ENCODE data around the gene PCDHB14. TPM values are rescaled to one million over a fixed set of nuclear protein-coding genes. Genes with fewer than 3 reads are reported as not detected.

Gene PCDHB14
- total RNA-seq, 2 experiments from 2014 or later: not detected

GRCh38 chr5:141250576-141250975 lies 27.4 kb downstream of the PCDHB14 start:
- Mint-ChIP-seq H3K36me3 (ENCODE audit: low read depth) (peaks cover 15% of the 10 kb centered on the region), H3K27me3 (ENCODE audit: low read depth) (peaks cover 7% of the 10 kb centered on the region), H3K27ac (no peak overlapping the region), H3K4me1 (ENCODE audit: low read depth) (no peaks in the 10 kb centered on the region), H3K9me3 (peaks cover 57% of the 10 kb centered on the region), H3K4me3 (no peak overlapping the region)
- CTCF ChIA-PET: interaction anchor here (0.6 kb wide), 1 partner anchor 979 kb away, joined by 5 read pairs; no protein-coding TSS in a partner anchor
- DNase-seq: no peak
- intact Hi-C loops (cut with micrococcal nuclease): no loop called here

- Mint-ChIP-seq H3K27me3 (ENCODE audit: low read depth) (no peaks in the 10 kb centered on the region), H3K9me3 (peaks cover 68% of the 10 kb centered on the region), H3K4me1 (ENCODE audit: low read depth) (no peaks in the 10 kb centered on the region), H3K27ac (no peak overlapping the region), H3K4me3 (no peak overlapping the region), H3K36me3 (ENCODE audit: low read depth) (peaks cover 34% of the 10 kb centered on the region)
- CTCF ChIA-PET: no interaction called here
- no peak for DNase-seq
- intact Hi-C loops (cut with micrococcal nuclease): no loop called here
Measured at GRCh38 chr5:141258464-141258863, 35.3 kb downstream of the PCDHB14 start.

- H3K36me3 Mint-ChIP-seq (ENCODE audit: low read depth): peaks cover 35% of the 10 kb centered on the region
- CTCF ChIA-PET: no interaction called here
- intact Hi-C loops (cut with micrococcal nuclease): no loop called here
Measured at GRCh38 chr5:141258948-141259347, 35.8 kb downstream of the PCDHB14 start.

GRCh38 chr5:141260458-141261237 lies 37.5 kb downstream of the PCDHB14 start:
- no peaks in the 10 kb centered on the region for H3K4me1 Mint-ChIP-seq (ENCODE audit: low read depth)
- H3K9me3 Mint-ChIP-seq: peaks cover 70% of the 10 kb centered on the region
- H3K27ac Mint-ChIP-seq: no peak overlapping the region
- no peak for DNase-seq
- H3K4me3 Mint-ChIP-seq: no peak overlapping the region
- CTCF ChIA-PET: no interaction called here
- H3K27me3 Mint-ChIP-seq (ENCODE audit: low read depth): no peaks in the 10 kb centered on the region
- intact Hi-C loops (cut with micrococcal nuclease): no loop called here
- H3K36me3 Mint-ChIP-seq (ENCODE audit: low read depth): peaks cover 33% of the 10 kb centered on the region

More at GRCh38 chr5:141258948-141259347, 35.8 kb downstream of the PCDHB14 start:
- Mint-ChIP-seq H3K9me3 (peaks cover 72% of the 10 kb centered on the region), H3K4me3 (no peak overlapping the region), H3K27ac (no peak overlapping the region), H3K4me1 (ENCODE audit: low read depth) (no peaks in the 10 kb centered on the region), H3K27me3 (ENCODE audit: low read depth) (no peaks in the 10 kb centered on the region)
- no peak for DNase-seq

- DNase-seq: no peak
- Mint-ChIP-seq H3K36me3 (ENCODE audit: low read depth) (peaks cover 37% of the 10 kb centered on the region), H3K4me3 (no peak overlapping the region), H3K27me3 (ENCODE audit: low read depth) (no peaks in the 10 kb centered on the region), H3K9me3 (peaks cover 74% of the 10 kb centered on the region), H3K4me1 (ENCODE audit: low read depth) (no peaks in the 10 kb centered on the region), H3K27ac (no peak overlapping the region)
- intact Hi-C loops (cut with micrococcal nuclease): no loop called here
- CTCF ChIA-PET: no interaction called here
Measured at GRCh38 chr5:141261238-141261546, 38.0 kb downstream of the PCDHB14 start.

- CTCF ChIA-PET: no interaction called here
- H3K27me3 Mint-ChIP-seq (ENCODE audit: low read depth): no peaks in the 10 kb centered on the region
- H3K9me3 Mint-ChIP-seq: peaks cover 64% of the 10 kb centered on the region
- H3K4me1 Mint-ChIP-seq (ENCODE audit: low read depth): no peaks in the 10 kb centered on the region
- intact Hi-C loops (cut with micrococcal nuclease): no loop called here
- no peak overlapping the region for H3K4me3 Mint-ChIP-seq
- DNase-seq: no peak
- H3K27ac Mint-ChIP-seq: no peak overlapping the region
- H3K36me3 Mint-ChIP-seq (ENCODE audit: low read depth): peaks cover 31% of the 10 kb centered on the region
Measured at GRCh38 chr5:141269195-141269594, 46.1 kb downstream of the PCDHB14 start.

GRCh38 chr5:141272906-141273305 lies 49.8 kb downstream of the PCDHB14 start:
- Mint-ChIP-seq H3K27me3 (ENCODE audit: low read depth) (no peaks in the 10 kb centered on the region), H3K4me1 (ENCODE audit: low read depth) (no peaks in the 10 kb centered on the region), H3K4me3 (no peak overlapping the region), H3K9me3 (peaks cover 58% of the 10 kb centered on the region), H3K36me3 (ENCODE audit: low read depth) (peaks cover 20% of the 10 kb centered on the region), H3K27ac (no peak overlapping the region)
- CTCF ChIA-PET: no interaction called here
- intact Hi-C loops (cut with micrococcal nuclease): no loop called here
- no peak for DNase-seq

Other genes starting within 250 kb of the PCDHB14 start
- gene PCDHB1, start 172.0 kb upstream of the PCDHB14 start, total RNA-seq: not detected
- not detected for gene PCDHB2, start 128.7 kb upstream of the PCDHB14 start, total RNA-seq
- gene PCDHB3, start 122.9 kb upstream of the PCDHB14 start, total RNA-seq: not detected
- not detected for gene PCDHB4, start 101.5 kb upstream of the PCDHB14 start, total RNA-seq
- not detected for gene PCDHB5, start 88.1 kb upstream of the PCDHB14 start, total RNA-seq
- gene PCDHB6, start 73.3 kb upstream of the PCDHB14 start, total RNA-seq: not detected
- not detected for gene PCDHB7, start 50.7 kb upstream of the PCDHB14 start, total RNA-seq
- gene PCDHB8, start 45.6 kb upstream of the PCDHB14 start, total RNA-seq: not detected
- gene PCDHB16, start 41.0 kb upstream of the PCDHB14 start, total RNA-seq: not detected
- gene PCDHB9, start 36.2 kb upstream of the PCDHB14 start, total RNA-seq: not detected
- gene PCDHB10, start 31.0 kb upstream of the PCDHB14 start, total RNA-seq: not detected
- not detected for gene PCDHB11, start 23.7 kb upstream of the PCDHB14 start, total RNA-seq
- not detected for gene PCDHB12, start 14.6 kb upstream of the PCDHB14 start, total RNA-seq
- gene PCDHB13, start 9.4 kb upstream of the PCDHB14 start, total RNA-seq: not detected
- not detected for gene PCDHB15, start 22.1 kb downstream of the PCDHB14 start, total RNA-seq
- gene SLC25A2, start 80.7 kb downstream of the PCDHB14 start, total RNA-seq: not detected
- 10 to 100 TPM; 57.0 to 57.9 TPM for gene TAF7, start 97.4 kb downstream of the PCDHB14 start, total RNA-seq
- gene PCDHGA1, start 107.2 kb downstream of the PCDHB14 start, total RNA-seq: not detected
- not detected for gene PCDHGA2, start 115.4 kb downstream of the PCDHB14 start, total RNA-seq
- gene PCDHGA3, start 120.5 kb downstream of the PCDHB14 start, total RNA-seq: not detected
- gene PCDHGB1, start 126.8 kb downstream of the PCDHB14 start, total RNA-seq: not detected
- not detected for gene PCDHGA4, start 131.7 kb downstream of the PCDHB14 start, total RNA-seq
- gene PCDHGB2, start 136.7 kb downstream of the PCDHB14 start, total RNA-seq: not detected
- under 1 TPM in 1 of 2 experiments, not detected in 1; 0.05 TPM for gene PCDHGA5, start 140.8 kb downstream of the PCDHB14 start, total RNA-seq
- under 1 TPM in 1 of 2 experiments, not detected in 1; 0.07 TPM for gene PCDHGB3, start 146.9 kb downstream of the PCDHB14 start, total RNA-seq
- under 1 TPM; 0.05 to 0.07 TPM for gene PCDHGA6, start 150.5 kb downstream of the PCDHB14 start, total RNA-seq
- not detected for gene PCDHGA7, start 159.4 kb downstream of the PCDHB14 start, total RNA-seq
- gene PCDHGB4, start 164.4 kb downstream of the PCDHB14 start, total RNA-seq: not detected
- not detected for gene PCDHGA8, start 169.3 kb downstream of the PCDHB14 start, total RNA-seq
- under 1 TPM in 1 of 2 experiments, not detected in 1; 0.12 TPM for gene PCDHGB5, start 174.6 kb downstream of the PCDHB14 start, total RNA-seq
- gene PCDHGA9, start 179.4 kb downstream of the PCDHB14 start, total RNA-seq: under 1 TPM in 1 of 2 experiments, not detected in 1; 0.07 TPM
- under 1 TPM in 1 of 2 experiments, not detected in 1; 0.05 TPM for gene PCDHGB6, start 184.7 kb downstream of the PCDHB14 start, total RNA-seq
- gene PCDHGA10, start 189.6 kb downstream of the PCDHB14 start, total RNA-seq: under 1 TPM in 1 of 2 experiments, not detected in 1; 0.05 TPM
- not detected for gene PCDHGB7, start 194.3 kb downstream of the PCDHB14 start, total RNA-seq
- under 1 TPM; 0.10 to 0.17 TPM for gene PCDHGA11, start 197.7 kb downstream of the PCDHB14 start, total RNA-seq
- gene PCDHGA12, start 207.2 kb downstream of the PCDHB14 start, total RNA-seq: not detected

Data from activated naive CD4-positive, alpha-beta T cell treated with anti-CD3 and anti-CD28 coated beads for 36 hours (primary cell).